Renal pelvis (tissue), 4 donors: ENCODE measurements around the gene FBN1. TPM values are rescaled to one million over a fixed set of nuclear protein-coding genes. Genes with fewer than 3 reads are reported as not detected.
A peak's percentile ranks its signal among the peaks of the same experiment; 100 is the strongest.

Source experiments
- DNase-seq: peaks from one replicate; pipeline ENCODE4 v3.0.0-alpha.2; 2013
- polyA plus RNA-seq, 3 donors: library from polyadenylated mRNA; unstranded; fragments of 120-200 nt; gene quantifications; one replicate each; pipeline ENCODE4 v1.2.1, GENCODE V29; 2013; ENCODE audit not compliant: insufficient read length in 3 of 3

Gene FBN1
- polyA plus RNA-seq, 3 donors, result 83.0 to 100 (median 83.5) TPM

GRCh38 chr15:48654801-48655200, 9.3 kb upstream of the FBN1 start:
- DNase-seq, result no peak

DNA sequence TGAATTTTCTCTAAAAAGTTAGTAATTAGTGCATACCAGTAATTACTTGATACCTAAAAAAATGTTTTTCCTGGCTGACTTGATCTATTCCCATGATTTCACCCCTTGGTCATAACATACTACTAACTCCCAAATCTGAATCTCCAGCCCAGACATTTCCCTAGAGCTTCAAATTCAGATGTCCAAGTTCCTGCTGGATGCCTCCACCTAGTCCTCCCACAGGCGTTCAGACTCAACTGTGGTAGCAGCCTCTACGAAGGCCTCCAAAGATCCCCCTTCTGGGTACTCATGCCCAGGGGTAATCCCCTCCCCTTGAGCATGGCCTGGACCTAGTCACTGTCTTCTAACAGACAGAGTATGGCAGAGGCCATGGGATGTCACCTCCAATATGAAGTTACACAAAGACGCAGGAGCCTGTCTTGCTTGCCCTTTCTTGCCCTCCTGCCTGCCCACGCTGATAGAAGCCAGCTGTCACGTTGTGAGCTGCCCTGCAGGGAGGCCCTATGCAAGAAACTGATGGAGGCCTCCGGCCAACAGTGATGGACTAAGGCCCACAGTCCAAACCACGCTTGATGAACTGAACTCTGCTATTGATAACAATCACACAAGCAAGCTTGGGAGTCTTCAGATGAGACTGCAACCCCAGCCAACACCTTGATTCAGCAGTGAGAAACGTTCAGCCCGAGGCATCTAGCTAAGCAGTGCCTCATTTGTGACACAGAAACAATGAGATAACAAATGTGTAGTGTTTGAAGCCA, 8.6 kb upstream of the FBN1 start:
- no peak for DNase-seq

DNA sequence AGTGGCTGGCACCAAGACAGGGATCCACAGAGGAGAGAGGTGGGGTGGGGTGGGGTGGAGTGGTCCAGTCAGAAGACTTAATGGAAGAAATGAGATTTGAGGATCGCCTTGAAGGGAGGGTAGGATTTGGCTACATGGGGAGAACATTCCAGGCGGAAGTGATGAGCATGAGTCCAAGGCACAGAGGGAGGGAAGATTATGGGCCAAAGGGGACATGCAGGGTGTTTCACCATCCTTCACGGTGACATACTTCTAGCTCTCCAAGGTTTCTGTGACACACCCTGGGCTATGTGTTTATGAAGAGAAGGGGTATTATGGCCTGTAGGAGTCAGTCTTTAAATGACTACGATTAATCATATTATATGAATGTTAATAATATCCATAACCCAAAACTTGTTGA, 7.7 kb upstream of the FBN1 start:
- no peak for DNase-seq

- DNase-seq, result no peak
These were observed 7.1 kb upstream of the FBN1 start for GRCh38 chr15:48652510-48653076.

DNA sequence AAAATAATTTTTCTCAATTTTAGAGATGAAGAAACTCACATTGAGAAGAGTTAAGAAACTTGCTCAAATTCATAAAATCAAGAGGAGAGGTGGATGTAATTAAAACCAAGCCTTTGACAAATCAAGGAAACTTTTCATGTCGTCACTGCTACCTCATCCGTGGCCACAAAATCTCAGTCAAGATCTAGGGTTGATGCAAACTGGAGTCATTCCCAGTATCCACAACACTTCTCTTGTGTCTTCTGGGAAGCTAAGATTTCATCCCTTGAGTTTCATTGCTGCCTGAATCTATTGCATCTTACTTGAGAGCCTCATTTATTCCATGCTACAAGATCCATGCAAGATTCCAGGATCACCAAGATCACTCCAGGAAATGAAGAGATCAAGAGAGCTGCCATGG, 5.4 kb upstream of the FBN1 start:
- DNase-seq, result no peak

DNA sequence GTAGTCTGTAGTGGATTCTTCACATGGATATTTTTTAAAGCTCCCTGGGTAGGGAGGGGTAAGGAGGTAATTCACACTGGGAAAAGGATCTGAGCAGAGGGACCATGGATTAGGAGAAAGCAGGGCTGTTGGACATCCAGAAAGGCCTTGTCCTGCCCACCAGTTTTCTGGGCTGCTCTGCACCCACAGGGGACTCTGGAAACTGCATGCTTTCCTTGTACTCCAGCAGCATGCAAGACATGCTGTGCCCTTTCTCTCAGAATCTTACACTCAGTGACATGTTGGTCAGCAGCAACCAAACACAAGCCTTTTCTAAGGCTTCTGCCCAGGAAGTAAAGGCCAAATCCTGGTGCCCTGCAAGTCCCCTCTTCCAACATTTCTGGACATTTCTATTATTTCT, 2.5 kb upstream of the FBN1 start:
- no peak for DNase-seq

DNA sequence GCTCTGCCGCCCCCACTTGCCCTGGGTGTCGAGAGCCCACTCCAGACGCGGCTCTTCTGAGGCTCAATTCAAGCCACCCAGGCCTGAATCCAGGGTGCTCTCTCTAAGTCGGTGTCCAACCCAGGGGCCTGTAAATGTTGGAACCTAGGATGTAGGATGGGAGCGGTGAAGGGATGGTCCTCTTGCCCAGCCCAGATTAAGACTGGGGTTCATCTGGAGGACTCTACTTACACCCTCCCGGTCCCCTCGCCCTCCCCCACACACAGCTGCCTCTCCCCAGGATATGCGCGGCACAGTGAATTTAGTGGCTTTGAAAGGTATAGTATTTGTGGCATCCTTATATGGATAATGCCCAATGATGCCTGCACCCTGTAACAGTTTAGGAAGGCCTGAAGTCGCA, 822 bp upstream of the FBN1 start:
- DNase-seq, result no peak

DNA sequence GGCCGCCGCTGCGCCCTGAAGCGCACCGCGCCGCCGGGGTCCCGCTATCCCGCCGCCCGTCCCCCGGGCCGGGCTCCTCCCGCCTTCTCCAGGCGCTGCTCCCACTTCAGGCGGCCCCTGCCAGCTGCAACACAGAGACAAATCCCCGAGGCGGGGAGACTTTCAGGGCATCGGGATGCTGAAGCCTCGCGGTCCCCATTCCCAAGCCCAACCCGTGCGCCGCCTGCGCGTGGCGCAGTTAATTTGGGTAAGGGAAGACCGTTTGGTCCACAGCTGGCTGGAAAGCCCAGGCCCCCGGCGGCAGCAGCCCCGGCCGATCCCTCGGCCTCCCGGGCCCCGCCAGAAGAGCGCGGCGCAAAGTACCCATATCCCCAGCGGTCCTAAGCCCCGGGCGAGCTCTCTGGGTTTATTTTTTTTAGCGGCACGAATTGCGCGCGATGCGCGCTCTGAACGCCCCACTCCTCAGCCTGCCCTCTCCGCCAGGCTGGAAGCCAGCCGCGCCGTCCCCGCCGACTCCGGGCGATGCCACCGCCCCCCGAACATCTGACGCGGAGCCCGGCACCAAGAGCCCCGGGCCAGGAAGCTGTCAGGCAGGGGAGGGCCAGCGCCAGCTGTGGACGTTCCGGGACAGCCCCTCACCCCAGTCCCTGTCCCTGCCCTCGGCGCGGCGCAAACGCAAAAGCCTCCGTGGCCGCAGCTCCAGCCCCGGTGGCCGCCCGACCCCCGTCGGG, 517 bp downstream of the FBN1 start:
- peak; percentile 52 for DNase-seq

GRCh38 chr15:48644467-48644826, 1.1 kb downstream of the FBN1 start:
- no peak for DNase-seq

DNA sequence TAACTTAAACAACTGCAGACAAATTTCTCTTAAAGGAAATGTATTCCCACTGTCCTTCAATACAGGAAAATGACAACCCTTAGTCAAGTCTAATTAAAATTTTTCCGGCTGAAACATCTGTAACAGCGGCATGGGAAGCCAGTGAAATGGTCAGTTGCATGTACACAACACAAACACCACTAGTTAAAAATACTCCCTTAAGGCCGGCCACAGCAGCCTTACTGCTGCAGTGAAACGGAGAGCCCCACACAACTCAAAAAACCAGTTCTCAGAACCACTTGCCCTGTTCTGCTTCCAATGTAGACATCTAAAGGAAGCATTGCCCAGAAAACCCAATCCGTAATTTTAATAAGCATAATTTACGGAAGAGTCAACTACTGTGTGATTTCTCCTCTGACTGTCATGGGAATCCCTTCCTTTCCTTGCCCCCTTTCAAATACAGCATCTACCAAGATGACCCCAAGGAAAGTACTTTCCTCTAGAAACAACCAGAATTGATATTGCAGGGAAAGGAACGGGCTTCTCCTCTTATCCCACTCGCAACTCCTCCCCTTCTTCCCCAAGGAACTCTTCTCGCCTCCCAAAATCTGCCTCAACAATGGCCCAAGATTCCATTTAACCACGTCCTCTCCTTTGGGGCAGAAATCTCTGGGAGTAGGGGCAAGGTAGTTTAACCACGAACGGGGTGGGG, 1.6 kb downstream of the FBN1 start:
- DNase-seq, result no peak

GRCh38 chr15:48643206-48643605, 2.3 kb downstream of the FBN1 start:
- DNase-seq, result no peak

- no peak for DNase-seq
These were observed 2.7 kb downstream of the FBN1 start for GRCh38 chr15:48642795-48643194.

DNA sequence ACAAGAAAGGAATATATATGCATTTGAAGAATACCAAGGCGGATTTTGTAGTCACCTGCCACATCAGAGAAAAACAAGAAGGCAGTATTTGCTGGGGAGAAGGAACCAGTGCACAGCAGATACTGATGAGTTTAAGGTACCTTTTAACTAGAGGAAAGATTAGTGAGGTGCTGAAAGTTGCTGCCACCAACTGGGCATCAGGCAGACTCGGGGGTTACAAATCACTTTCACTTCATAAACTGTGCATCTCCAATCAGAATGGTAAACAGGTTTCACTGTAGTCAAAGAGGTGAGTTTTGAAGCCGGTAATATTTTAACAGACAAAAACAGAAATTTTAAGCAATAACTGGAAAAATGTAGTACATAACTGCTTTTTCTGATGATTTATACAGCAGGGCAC, 4.1 kb downstream of the FBN1 start:
- DNase-seq, result no peak

DNA sequence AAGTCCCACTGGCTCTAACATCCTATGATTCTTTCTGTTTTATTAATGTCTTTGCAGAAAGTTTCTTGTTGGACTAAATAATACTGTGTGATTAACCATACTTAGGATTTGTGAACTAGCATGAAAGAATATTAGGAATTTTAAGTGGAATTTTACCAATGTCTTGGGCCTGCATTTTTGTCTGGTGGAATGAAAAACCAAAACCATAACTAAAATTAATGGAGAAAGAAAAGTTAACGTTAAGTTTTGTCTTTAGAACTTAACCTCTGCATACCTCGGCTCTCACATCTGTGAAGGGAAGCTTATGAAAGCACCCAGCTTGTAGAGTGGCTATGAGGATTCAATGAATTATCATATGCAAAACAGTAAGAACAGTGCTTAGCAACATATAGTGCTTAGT, 6.5 kb downstream of the FBN1 start:
- no peak for DNase-seq

GRCh38 chr15:48637639-48638038, 7.9 kb downstream of the FBN1 start:
- DNase-seq, result no peak

DNA sequence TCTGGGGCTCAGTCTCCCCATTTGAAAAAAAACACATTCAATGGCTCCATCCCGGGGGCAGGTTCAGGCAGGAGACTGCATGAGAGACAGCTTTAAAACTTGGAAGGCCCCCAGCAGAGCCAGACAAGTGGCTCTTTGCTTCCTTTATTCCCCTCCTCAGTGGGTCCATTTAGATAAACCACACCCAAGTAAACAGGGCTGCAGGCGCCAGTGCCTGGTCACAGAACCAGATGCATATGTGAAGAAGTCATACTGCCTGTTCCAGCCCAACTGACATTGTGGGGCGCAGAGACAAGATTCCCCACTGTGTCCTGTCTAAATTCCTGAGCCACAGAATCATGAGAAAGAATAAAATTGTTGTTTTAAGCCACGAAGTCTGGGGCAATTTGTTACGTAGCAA, 9.0 kb downstream of the FBN1 start:
- no peak for DNase-seq

DNA sequence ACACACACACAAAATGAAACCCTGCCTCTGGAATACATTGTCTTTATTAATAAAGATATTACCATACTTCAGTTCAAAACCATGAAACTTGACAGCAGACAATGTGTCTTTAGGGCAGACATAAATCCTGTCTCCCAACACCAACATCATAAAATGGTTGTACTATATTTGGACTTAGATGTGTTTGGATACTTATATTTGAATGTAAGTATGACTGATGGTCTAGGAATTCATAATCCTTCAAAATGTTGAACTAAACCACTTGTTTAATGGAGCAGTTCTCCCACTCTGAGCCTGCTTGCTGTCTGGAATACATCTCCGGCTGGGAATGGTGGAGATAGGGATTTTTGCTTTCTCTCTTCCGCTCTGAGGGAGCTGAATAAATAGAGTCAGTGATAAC, 10.6 kb downstream of the FBN1 start:
- no peak for DNase-seq

GRCh38 chr15:48634096-48634495, 11.4 kb downstream of the FBN1 start:
- DNase-seq, result no peak

DNA sequence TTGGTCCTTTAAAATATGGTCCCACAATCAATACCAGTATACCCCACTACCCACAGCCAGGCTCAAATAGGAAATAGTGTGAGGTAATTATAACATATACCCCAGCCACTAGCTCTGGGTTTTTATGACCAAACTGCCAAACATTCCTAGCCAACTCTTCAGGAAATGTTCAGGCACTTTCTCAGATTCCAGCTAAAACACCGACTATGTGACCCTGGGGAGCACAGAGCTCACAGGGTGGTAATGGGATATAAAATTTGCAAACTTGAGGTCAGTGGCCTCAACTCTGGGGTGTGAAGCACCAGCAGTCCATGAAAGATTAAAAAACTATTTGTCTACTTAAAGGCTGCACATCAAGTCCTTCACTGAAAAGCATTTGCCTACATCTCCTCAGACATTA, 12.9 kb downstream of the FBN1 start:
- no peak for DNase-seq

- DNase-seq, result no peak
These were observed 14.2 kb downstream of the FBN1 start for GRCh38 chr15:48631176-48631770.

DNA sequence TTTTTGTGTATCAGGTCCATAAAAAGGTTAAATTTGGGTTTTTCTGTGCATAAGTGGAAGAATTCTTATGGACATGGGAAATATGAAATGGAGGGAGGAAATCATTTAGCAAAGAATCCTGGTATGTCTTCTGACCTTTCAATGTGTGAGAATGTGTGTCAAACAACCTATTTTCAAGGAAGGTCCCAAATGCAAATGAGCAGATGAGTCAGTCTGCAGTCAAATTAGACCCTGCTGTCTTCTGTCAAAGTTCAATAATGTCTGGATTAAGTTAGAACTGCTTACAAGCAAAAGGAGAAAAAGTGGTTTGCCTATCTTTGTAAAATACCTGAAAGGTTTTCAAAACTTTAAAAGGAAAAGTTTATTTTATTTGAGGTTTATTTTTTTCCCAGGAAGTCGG, 15.3 kb downstream of the FBN1 start:
- DNase-seq, result no peak

- no peak for DNase-seq
These were observed 16.7 kb downstream of the FBN1 start for GRCh38 chr15:48628832-48629231.
